Activated naive CD4-positive, alpha-beta T cell treated with anti-CD3 and anti-CD28 coated beads, Interleukin-2, amount 10 ng/mL, durations not matched to agents 7 days and 5 days (primary cell): Measurements from ENCODE around the gene HIGD1A.
A peak's percentile ranks its signal among the peaks of the same experiment; 100 is the strongest.

ENCODE experiments used
- CTCF ChIA-PET: fragments of 350-600 bp; sonication (Branson Sonifier 250); formaldehyde crosslinking; loops from one replicate; lab custom pipeline; 2021; ENCODE audit warnings: antibody characterized with exemption; lab: Charles Lee
- DNase-seq: peaks from one replicate; pipeline ENCODE4 v3.0.0-alpha.2; 2020
- H3K27ac Mint-ChIP-seq: one replicate; pipeline ENCODE4 v1.8.0; 2021; ENCODE audit warnings: mild to moderate bottlenecking, moderate library complexity, mixed read lengths
- H3K27me3 Mint-ChIP-seq: one replicate; pipeline ENCODE4 v1.8.0; 2021; ENCODE audit warnings: mild to moderate bottlenecking, mixed read lengths
- H3K36me3 Mint-ChIP-seq: one replicate; pipeline ENCODE4 v1.8.0; 2021; ENCODE audit warnings: mixed read lengths
- H3K4me1 Mint-ChIP-seq: one replicate; pipeline ENCODE4 v1.8.0; 2021; ENCODE audit warnings: mixed read lengths
- H3K4me3 Mint-ChIP-seq: one replicate; pipeline ENCODE4 v1.8.0; 2021; ENCODE audit warnings: mild to moderate bottlenecking, moderate library complexity, mixed read lengths
- H3K9me3 Mint-ChIP-seq: one replicate; pipeline ENCODE4 v1.8.0; 2021; ENCODE audit warnings: mixed read lengths

The HIGD1A gene

GRCh38 chr3:42804106-42804830, at the start of gene HIGD1A:
Gene HIGD1A (minus strand): TSS chr3:42804490. CDS start chr3:42794253, 10,237 bp downstream.
- peak within 1 kb of the TSS; percentile 93 for H3K27ac Mint-ChIP-seq
- H3K9me3 Mint-ChIP-seq: no peaks in the 10 kb centered on the region
- peak; percentile 97 for DNase-seq
- peak within 1 kb of the TSS; percentile 96 for H3K4me3 Mint-ChIP-seq
- peaks cover 11% of the 10 kb centered on the region for H3K36me3 Mint-ChIP-seq
- CTCF ChIA-PET: interaction anchor here (0.9 to 2.1 kb wide), 2 partner anchors 35 to 77 kb away, joined by 3 to 7 read pairs; no protein-coding TSS in a partner anchor
- H3K27me3 Mint-ChIP-seq: peaks cover 33% of the 10 kb centered on the region
- H3K4me1 Mint-ChIP-seq: peaks cover 55% of the 10 kb centered on the region

GRCh38 chr3:42853739-42854302, 49.5 kb upstream of the HIGD1A start:
- CTCF ChIA-PET: interaction anchor here (3.9 kb wide), 1 partner anchor 14 kb away, joined by 12 read pairs; no protein-coding TSS in a partner anchor
- Mint-ChIP-seq H3K27me3 (peaks cover 32% of the 10 kb centered on the region), H3K4me1 (no peaks in the 10 kb centered on the region), H3K27ac (no peak overlapping the region), H3K9me3 (no peaks in the 10 kb centered on the region), H3K4me3 (no peak overlapping the region), H3K36me3 (no peaks in the 10 kb centered on the region)
- DNase-seq: no peak

GRCh38 chr3:42853056-42853455, 48.8 kb upstream of the HIGD1A start:
- CTCF ChIA-PET: interaction anchor here (0.9 to 3.9 kb wide), 2 partner anchors 13 to 28 kb away, joined by 3 to 12 read pairs; no protein-coding TSS in a partner anchor
- no peaks in the 10 kb centered on the region for H3K36me3 Mint-ChIP-seq
- no peak overlapping the region for H3K4me3 Mint-ChIP-seq
- H3K9me3 Mint-ChIP-seq: no peaks in the 10 kb centered on the region
- peaks cover 24% of the 10 kb centered on the region for H3K27me3 Mint-ChIP-seq
- no peaks in the 10 kb centered on the region for H3K4me1 Mint-ChIP-seq
- no peak for DNase-seq
- H3K27ac Mint-ChIP-seq: no peak overlapping the region

- Mint-ChIP-seq H3K27ac (no peak overlapping the region), H3K9me3 (no peaks in the 10 kb centered on the region), H3K27me3 (peaks cover 21% of the 10 kb centered on the region), H3K4me1 (peaks cover 5% of the 10 kb centered on the region), H3K4me3 (no peak overlapping the region), H3K36me3 (no peaks in the 10 kb centered on the region)
- no peak for DNase-seq
- CTCF ChIA-PET: interaction anchor here (0.9 to 3.9 kb wide), 2 partner anchors 12 to 29 kb away, joined by 3 to 12 read pairs; no protein-coding TSS in a partner anchor
Observed at GRCh38 chr3:42852441-42852840, 48.2 kb upstream of the HIGD1A start.

- Mint-ChIP-seq H3K36me3 (no peaks in the 10 kb centered on the region), H3K9me3 (no peaks in the 10 kb centered on the region), H3K4me3 (no peak overlapping the region), H3K4me1 (peaks cover 16% of the 10 kb centered on the region), H3K27ac (no peak overlapping the region), H3K27me3 (peaks cover 17% of the 10 kb centered on the region)
- CTCF ChIA-PET: interaction anchor here (0.8 to 3.9 kb wide), 2 partner anchors 11 to 30 kb away, joined by 4 to 12 read pairs; no protein-coding TSS in a partner anchor
- DNase-seq: no peak
Observed at GRCh38 chr3:42851228-42851834, 47.0 kb upstream of the HIGD1A start.

- CTCF ChIA-PET: interaction anchor here (3.9 kb wide), 1 partner anchor 10 kb away, joined by 12 read pairs; no protein-coding TSS in a partner anchor
- H3K36me3 Mint-ChIP-seq: no peaks in the 10 kb centered on the region
- no peak overlapping the region for H3K27ac Mint-ChIP-seq
- H3K9me3 Mint-ChIP-seq: no peaks in the 10 kb centered on the region
- H3K4me3 Mint-ChIP-seq: no peak overlapping the region
- peaks cover 17% of the 10 kb centered on the region for H3K4me1 Mint-ChIP-seq
- no peak for DNase-seq
- peaks cover 12% of the 10 kb centered on the region for H3K27me3 Mint-ChIP-seq
Observed at GRCh38 chr3:42850263-42850662, 46.0 kb upstream of the HIGD1A start.

GRCh38 chr3:42849017-42849416, 44.7 kb upstream of the HIGD1A start:
- no peak overlapping the region for H3K4me3 Mint-ChIP-seq
- peaks cover 17% of the 10 kb centered on the region for H3K4me1 Mint-ChIP-seq
- H3K36me3 Mint-ChIP-seq: no peaks in the 10 kb centered on the region
- no peaks in the 10 kb centered on the region for H3K9me3 Mint-ChIP-seq
- H3K27me3 Mint-ChIP-seq: peaks cover 11% of the 10 kb centered on the region
- H3K27ac Mint-ChIP-seq: no peak overlapping the region
- CTCF ChIA-PET: no interaction called here
- no peak for DNase-seq

- no peak overlapping the region for H3K4me3 Mint-ChIP-seq
- H3K27me3 Mint-ChIP-seq: peaks cover 8% of the 10 kb centered on the region
- H3K27ac Mint-ChIP-seq: no peak overlapping the region
- CTCF ChIA-PET: interaction anchor here (0.9 kb wide), 1 partner anchor 34 kb away, joined by 3 read pairs; no protein-coding TSS in a partner anchor
- no peak for DNase-seq
- peaks cover 17% of the 10 kb centered on the region for H3K4me1 Mint-ChIP-seq
- H3K9me3 Mint-ChIP-seq: no peaks in the 10 kb centered on the region
- H3K36me3 Mint-ChIP-seq: no peaks in the 10 kb centered on the region
Observed at GRCh38 chr3:42847731-42848130, 43.4 kb upstream of the HIGD1A start.

GRCh38 chr3:42846685-42847522, 42.6 kb upstream of the HIGD1A start:
- DNase-seq: no peak
- Mint-ChIP-seq H3K27ac (peak overlapping the region; percentile 21), H3K9me3 (no peaks in the 10 kb centered on the region), H3K36me3 (no peaks in the 10 kb centered on the region), H3K4me1 (peaks cover 17% of the 10 kb centered on the region), H3K4me3 (no peak overlapping the region), H3K27me3 (peaks cover 8% of the 10 kb centered on the region)
- CTCF ChIA-PET: no interaction called here

- Mint-ChIP-seq H3K27me3 (no peaks in the 10 kb centered on the region), H3K27ac (no peak overlapping the region), H3K9me3 (no peaks in the 10 kb centered on the region), H3K4me1 (peaks cover 17% of the 10 kb centered on the region), H3K4me3 (no peak overlapping the region), H3K36me3 (no peaks in the 10 kb centered on the region)
- DNase-seq: no peak
- CTCF ChIA-PET: interaction anchor here (1.8 kb wide), 1 partner anchor 13 kb away, joined by 6 read pairs; no protein-coding TSS in a partner anchor
Observed at GRCh38 chr3:42844815-42845214, 40.5 kb upstream of the HIGD1A start.

- Mint-ChIP-seq H3K36me3 (no peaks in the 10 kb centered on the region), H3K27ac (no peak overlapping the region), H3K9me3 (no peaks in the 10 kb centered on the region), H3K4me3 (no peak overlapping the region), H3K27me3 (no peaks in the 10 kb centered on the region), H3K4me1 (peaks cover 17% of the 10 kb centered on the region)
- CTCF ChIA-PET: interaction anchor here (1.8 kb wide), 1 partner anchor 13 kb away, joined by 6 read pairs; no protein-coding TSS in a partner anchor
- DNase-seq: no peak
Observed at GRCh38 chr3:42844412-42844713, 40.1 kb upstream of the HIGD1A start.

- Mint-ChIP-seq H3K4me3 (no peak overlapping the region), H3K9me3 (no peaks in the 10 kb centered on the region), H3K27me3 (no peaks in the 10 kb centered on the region), H3K36me3 (no peaks in the 10 kb centered on the region), H3K4me1 (peaks cover 17% of the 10 kb centered on the region), H3K27ac (no peak overlapping the region)
- DNase-seq: no peak
- CTCF ChIA-PET: interaction anchor here (1.8 kb wide), 1 partner anchor 13 kb away, joined by 6 read pairs; no protein-coding TSS in a partner anchor
Observed at GRCh38 chr3:42843713-42844411, 39.6 kb upstream of the HIGD1A start.

GRCh38 chr3:42841332-42841731, 37.0 kb upstream of the HIGD1A start:
- Mint-ChIP-seq H3K36me3 (no peaks in the 10 kb centered on the region), H3K4me3 (no peak overlapping the region), H3K27me3 (peaks cover 7% of the 10 kb centered on the region), H3K9me3 (no peaks in the 10 kb centered on the region), H3K27ac (no peak overlapping the region), H3K4me1 (peaks cover under 1% of the 10 kb centered on the region)
- DNase-seq: no peak
- CTCF ChIA-PET: interaction anchor here (1.3 to 2.8 kb wide), 2 partner anchors 10 to 61 kb away, joined by 3 to 24 read pairs; no protein-coding TSS in a partner anchor
